Right renal pelvis (tissue), 4 donors: ENCODE results near the gene KATNAL2. TPM values are rescaled to one million over a fixed set of nuclear protein-coding genes. Genes with fewer than 3 reads are reported as not detected.
"Not testable (repeated sequence)": the region's sequence is repeated elsewhere in the genome, so short reads cannot be mapped to it uniquely, and the experiment has no call there.

Source experiments
- DNase-seq, 4 donors: peaks; one replicate each; pipeline ENCODE4 v3.0.0-alpha.2; 2013; ENCODE audit warnings: low read depth in 4 of 4, low spot score in 3 of 4, missing footprints in 1 of 4
- polyA plus RNA-seq, 4 donors: library from polyadenylated mRNA; unstranded; fragments of 120-200 nt; gene quantifications; one replicate each; pipeline ENCODE4 v1.2.1, GENCODE V29; 2013; ENCODE audit not compliant: insufficient read length in 4 of 4

KATNAL2 gene
- polyA plus RNA-seq, 4 donors, result 9.6 to 13.2 (median 10.6) TPM

- no peak for DNase-seq
Measured at GRCh38 chr18:46939337-46939963, 22.0 kb downstream of the KATNAL2 start.

- DNase-seq, result no peak
Measured at GRCh38 chr18:46939998-46940571, 22.7 kb downstream of the KATNAL2 start.

- no peak for DNase-seq
Measured at GRCh38 chr18:46942646-46943045, 25.2 kb downstream of the KATNAL2 start.

- DNase-seq, result peak in 3 of 4 donors; percentile 69 to 79 (median 77)
Measured at GRCh38 chr18:46946656-46947282, 29.4 kb downstream of the KATNAL2 start.

- no peak for DNase-seq
Measured at GRCh38 chr18:46950064-46950656, 32.8 kb downstream of the KATNAL2 start.

GRCh38 chr18:46953195-46953594 lies 35.8 kb downstream of the KATNAL2 start:
- DNase-seq, result no peak

GRCh38 chr18:46958209-46958608 lies 40.8 kb downstream of the KATNAL2 start:
- no peak for DNase-seq

GRCh38 chr18:46963656-46964578 lies 46.5 kb downstream of the KATNAL2 start:
- not testable (repeated sequence) for DNase-seq

GRCh38 chr18:46964579-46965293 lies 47.3 kb downstream of the KATNAL2 start:
- not testable (repeated sequence) for DNase-seq

- DNase-seq, result not testable (repeated sequence)
Measured at GRCh38 chr18:46966266-46966665, 48.9 kb downstream of the KATNAL2 start.

- not testable (repeated sequence) for DNase-seq
Measured at GRCh38 chr18:46969551-46969950, 52.1 kb downstream of the KATNAL2 start.

GRCh38 chr18:47019870-47020269 lies 102.5 kb downstream of the KATNAL2 start:
- DNase-seq, result not testable (repeated sequence)

- DNase-seq, result not testable (repeated sequence)
Measured at GRCh38 chr18:47020757-47021156, 103.4 kb downstream of the KATNAL2 start.

GRCh38 chr18:47022821-47023220 lies 105.4 kb downstream of the KATNAL2 start:
- DNase-seq, result not testable (repeated sequence)

- not testable (repeated sequence) for DNase-seq
Measured at GRCh38 chr18:47023769-47024465, 106.5 kb downstream of the KATNAL2 start.

GRCh38 chr18:47025557-47026174 lies 108.3 kb downstream of the KATNAL2 start:
- DNase-seq, result not testable (repeated sequence)

GRCh38 chr18:47028738-47029137 lies 111.3 kb downstream of the KATNAL2 start:
- DNase-seq, result not testable (repeated sequence)

GRCh38 chr18:47029684-47030353 lies 112.4 kb downstream of the KATNAL2 start:
- not testable (repeated sequence) for DNase-seq
